Measurements from ENCODE around the gene GRIN2C.

GRIN2C gene

DNA sequence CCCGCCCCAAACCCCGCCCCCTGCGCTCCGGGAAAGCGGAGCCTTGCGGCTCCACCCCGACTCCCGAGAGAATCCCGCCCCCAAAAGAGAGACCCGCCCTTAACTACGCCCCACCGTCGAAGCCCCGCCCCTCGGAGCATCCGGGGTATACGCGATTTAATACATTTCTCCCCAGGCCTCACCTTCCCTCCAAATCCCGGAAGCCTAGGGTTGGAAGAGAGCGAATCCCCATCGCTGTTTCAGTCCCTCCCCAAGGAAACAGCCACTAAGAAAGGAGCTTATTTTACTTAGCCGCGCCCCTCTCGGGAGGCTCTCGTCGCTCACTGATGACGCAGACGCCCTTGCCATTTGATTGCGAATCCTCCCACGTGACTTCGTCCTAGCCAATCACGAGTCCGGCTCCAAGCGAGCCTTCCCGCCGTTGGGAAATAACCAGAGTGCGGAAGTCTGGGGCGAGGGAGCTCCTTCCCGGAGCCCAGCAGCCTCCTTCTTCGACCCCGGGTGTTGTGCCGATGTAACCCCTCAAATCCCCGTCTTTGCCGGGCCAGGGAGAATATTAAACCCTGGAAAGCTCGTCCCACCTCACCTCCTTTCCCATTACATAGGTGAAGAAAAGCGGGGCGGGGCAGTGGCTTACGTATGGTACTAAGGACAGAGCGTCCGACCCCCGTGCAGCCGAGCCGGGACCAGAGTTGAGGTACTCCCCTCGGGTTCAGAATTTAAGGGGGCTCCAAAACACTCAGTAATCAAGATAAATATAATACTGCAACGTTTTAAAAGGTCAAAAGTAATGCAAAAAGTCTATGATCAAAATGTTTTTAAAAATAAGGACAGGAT, 13.6 kb upstream of the GRIN2C start:
- Histone ChIP-seq H4K20me1 (ENCODE audit: low read depth, low read length) (no peaks in the 10 kb centered on the region), H3K4me3 (ENCODE audit: insufficient read depth, low read length, poor library complexity, severe bottlenecking) (peak overlapping the region; percentile 97), H3K27ac (ENCODE audit: low read depth, low read length) (peak overlapping the region; percentile 64), H3K9ac (ENCODE audit: low read length) (peak overlapping the region; percentile 88), H3K79me2 (ENCODE audit: insufficient read depth, low read length) (no peaks in the 10 kb centered on the region), H3K27me3 (ENCODE audit: low read length) (no peaks in the 10 kb centered on the region), H3K36me3 (ENCODE audit: low read length) (no peaks in the 10 kb centered on the region), H3K4me2 (ENCODE audit: low read depth, low read length, poor library complexity, severe bottlenecking) (peak overlapping the region; percentile 94), H3K9me2 (replicated peaks; ENCODE audit: insufficient read depth, low read length) (no peaks in the 10 kb centered on the region), H3F3A (ENCODE audit: insufficient read depth) (no peaks in the 10 kb centered on the region; the same call in 1 of the 2 replicates), H2AFZ (ENCODE audit: low read depth, low read length, severe bottlenecking) (peak overlapping the region; percentile 39), H3K9me3 (ENCODE audit: insufficient read depth, low read length) (no peaks in the 10 kb centered on the region)
- TF ChIP-seq EZH2phosphoT487 (conservative IDR thresholded peaks at IDR 0.05; ENCODE audit: low read length): no peak
- TF ChIP-seq, protein P1, sequence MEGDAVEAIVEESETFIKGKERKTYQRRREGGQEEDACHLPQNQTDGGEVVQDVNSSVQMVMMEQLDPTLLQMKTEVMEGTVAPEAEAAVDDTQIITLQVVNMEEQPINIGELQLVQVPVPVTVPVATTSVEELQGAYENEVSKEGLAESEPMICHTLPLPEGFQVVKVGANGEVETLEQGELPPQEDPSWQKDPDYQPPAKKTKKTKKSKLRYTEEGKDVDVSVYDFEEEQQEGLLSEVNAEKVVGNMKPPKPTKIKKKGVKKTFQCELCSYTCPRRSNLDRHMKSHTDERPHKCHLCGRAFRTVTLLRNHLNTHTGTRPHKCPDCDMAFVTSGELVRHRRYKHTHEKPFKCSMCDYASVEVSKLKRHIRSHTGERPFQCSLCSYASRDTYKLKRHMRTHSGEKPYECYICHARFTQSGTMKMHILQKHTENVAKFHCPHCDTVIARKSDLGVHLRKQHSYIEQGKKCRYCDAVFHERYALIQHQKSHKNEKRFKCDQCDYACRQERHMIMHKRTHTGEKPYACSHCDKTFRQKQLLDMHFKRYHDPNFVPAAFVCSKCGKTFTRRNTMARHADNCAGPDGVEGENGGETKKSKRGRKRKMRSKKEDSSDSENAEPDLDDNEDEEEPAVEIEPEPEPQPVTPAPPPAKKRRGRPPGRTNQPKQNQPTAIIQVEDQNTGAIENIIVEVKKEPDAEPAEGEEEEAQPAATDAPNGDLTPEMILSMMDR (IDR thresholded peaks at IDR 0.05; ENCODE audit: insufficient read depth, low read length, poor library complexity, severe bottlenecking): no peak

DNA sequence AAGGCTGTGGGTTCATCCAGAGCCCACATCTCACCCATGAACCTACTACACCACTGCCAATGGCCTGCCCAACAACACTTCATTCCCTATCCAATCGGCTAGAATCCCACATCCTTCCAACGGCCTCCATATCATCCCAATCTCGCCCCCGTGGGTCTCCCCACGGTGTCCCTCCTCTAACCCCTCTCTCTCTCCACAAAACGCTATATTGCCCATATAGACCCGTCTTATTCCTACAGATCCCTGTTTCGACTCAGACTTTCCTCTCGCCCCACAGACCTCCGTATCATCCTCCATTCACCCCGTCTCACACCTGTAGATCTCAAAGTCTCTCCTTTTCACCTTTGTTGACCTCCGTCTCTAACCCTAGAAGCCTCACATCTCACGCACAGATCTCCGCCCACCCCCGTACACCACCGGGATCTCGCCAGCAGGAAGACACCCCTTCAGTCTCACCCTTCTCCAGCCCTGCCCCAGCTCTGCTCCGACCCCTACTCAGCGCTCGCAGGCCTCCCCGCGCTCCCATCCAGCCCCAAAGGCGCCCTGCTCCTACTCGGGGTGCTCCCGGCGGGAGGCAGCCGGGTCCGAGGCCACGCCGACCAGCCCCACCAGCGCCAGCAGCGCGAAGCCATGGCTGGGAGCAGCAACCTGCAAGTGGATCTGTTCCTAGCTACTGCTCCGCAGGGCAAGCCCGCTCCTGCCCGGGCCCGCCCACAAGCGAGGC, 12.8 kb upstream of the GRIN2C start, which contains the start of gene FDXR:
Gene FDXR (minus strand): TSS at position 682 of the 724 bp plus-strand sequence. CDS start 50 bp downstream, at position 632.
- TF ChIP-seq, protein P1 (IDR thresholded peaks at IDR 0.05; ENCODE audit: insufficient read depth, low read length, poor library complexity, severe bottlenecking): no peak
- no peak for TF ChIP-seq EZH2phosphoT487 (conservative IDR thresholded peaks at IDR 0.05; ENCODE audit: low read length)
- Histone ChIP-seq H3K9me2 (replicated peaks; ENCODE audit: insufficient read depth, low read length) (no peaks in the 10 kb centered on the region), H3K4me3 (ENCODE audit: insufficient read depth, low read length, poor library complexity, severe bottlenecking) (peak within 1 kb of the TSS; percentile 97), H3K79me2 (ENCODE audit: insufficient read depth, low read length) (no peaks in the 10 kb centered on the region), H2AFZ (ENCODE audit: low read depth, low read length, severe bottlenecking) (peak within 1 kb of the TSS; percentile 95), H3F3A (ENCODE audit: insufficient read depth) (no peaks in the 10 kb centered on the region; the same call in 1 of the 2 replicates), H3K27me3 (ENCODE audit: low read length) (no peaks in the 10 kb centered on the region), H3K4me2 (ENCODE audit: low read depth, low read length, poor library complexity, severe bottlenecking) (peak within 1 kb of the TSS; percentile 94), H3K9ac (ENCODE audit: low read length) (peak within 1 kb of the TSS; percentile 88), H3K36me3 (ENCODE audit: low read length) (no peaks in the 10 kb centered on the region), H3K27ac (ENCODE audit: low read depth, low read length) (peak within 1 kb of the TSS; percentile 64), H3K9me3 (ENCODE audit: insufficient read depth, low read length) (no peaks in the 10 kb centered on the region), H4K20me1 (ENCODE audit: low read depth, low read length) (no peaks in the 10 kb centered on the region)

DNA sequence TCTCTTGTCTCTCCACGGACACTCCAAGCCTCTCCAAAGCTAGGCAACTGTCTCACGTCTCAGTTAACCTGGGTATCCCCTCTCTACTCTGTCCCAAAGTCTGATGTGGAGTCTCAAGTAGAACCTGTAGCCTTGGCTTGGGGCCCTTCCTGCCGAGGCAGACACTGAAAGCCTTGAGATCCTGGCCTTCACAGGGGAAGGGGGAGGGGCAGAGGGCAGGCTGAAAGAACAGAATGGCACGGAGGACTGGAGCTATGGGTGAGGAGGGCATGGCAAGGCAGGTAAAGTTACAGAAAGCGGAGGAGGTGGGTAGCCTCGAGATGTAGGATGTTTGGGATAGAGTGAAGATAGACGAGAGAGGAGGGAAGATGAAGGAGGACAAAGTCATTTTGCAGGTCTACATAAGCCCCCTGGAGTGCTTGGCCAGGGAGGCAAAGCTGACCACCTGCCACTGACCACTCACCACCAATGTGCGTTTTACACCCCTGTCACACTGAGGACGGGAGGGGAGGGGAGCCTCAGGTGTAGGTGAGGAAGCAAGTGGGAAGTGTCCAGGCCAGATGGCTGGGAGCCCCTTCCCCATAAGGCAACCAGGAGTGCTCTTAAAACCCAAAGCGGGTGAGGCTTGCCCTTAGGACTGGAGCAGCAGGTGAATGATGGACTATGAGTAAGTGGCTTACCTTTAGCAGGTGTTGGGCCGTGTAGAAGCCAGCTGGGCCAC, 11.8 kb upstream of the GRIN2C start:
- no peaks in the 10 kb centered on the region for H3K79me2 ChIP-seq (ENCODE audit: insufficient read depth, low read length)
- no peak overlapping the region for H3K4me3 ChIP-seq (ENCODE audit: insufficient read depth, low read length, poor library complexity, severe bottlenecking)
- TF ChIP-seq EZH2phosphoT487 (conservative IDR thresholded peaks at IDR 0.05; ENCODE audit: low read length): no peak
- TF ChIP-seq, protein P1 (IDR thresholded peaks at IDR 0.05; ENCODE audit: insufficient read depth, low read length, poor library complexity, severe bottlenecking): no peak
- H3K4me2 ChIP-seq (ENCODE audit: low read depth, low read length, poor library complexity, severe bottlenecking): peak overlapping the region; percentile 79
- H3K9me2 ChIP-seq (replicated peaks; ENCODE audit: insufficient read depth, low read length): no peaks in the 10 kb centered on the region
- no peak overlapping the region for H3K27ac ChIP-seq (ENCODE audit: low read depth, low read length)
- no peaks in the 10 kb centered on the region for H4K20me1 ChIP-seq (ENCODE audit: low read depth, low read length)
- no peak overlapping the region for H2AFZ ChIP-seq (ENCODE audit: low read depth, low read length, severe bottlenecking)
- H3K36me3 ChIP-seq (ENCODE audit: low read length): no peaks in the 10 kb centered on the region
- H3F3A ChIP-seq (ENCODE audit: insufficient read depth): no peaks in the 10 kb centered on the region; the same call in 1 of the 2 replicates
- H3K9me3 ChIP-seq (ENCODE audit: insufficient read depth, low read length): no peaks in the 10 kb centered on the region
- H3K9ac ChIP-seq (ENCODE audit: low read length): no peak overlapping the region
- no peaks in the 10 kb centered on the region for H3K27me3 ChIP-seq (ENCODE audit: low read length)

All from SU-DHL-6 (cell line).